GM18873 (cell line): Measurements from ENCODE around the gene RDH16.
"Not testable (repeated sequence)": the region's sequence is repeated elsewhere in the genome, so short reads cannot be mapped to it uniquely, and the experiment has no call there.

ENCODE experiments used
- ATAC-seq: cut with Tn5 transposase; IDR thresholded peaks from one replicate; pipeline ENCODE4 v1.9.1; 2021; ENCODE audit warnings: mild to moderate bottlenecking, moderate library complexity, moderate number of reproducible peaks; ENCODE audit not compliant: unreplicated experiment, low FRiP score

The RDH16 gene

DNA sequence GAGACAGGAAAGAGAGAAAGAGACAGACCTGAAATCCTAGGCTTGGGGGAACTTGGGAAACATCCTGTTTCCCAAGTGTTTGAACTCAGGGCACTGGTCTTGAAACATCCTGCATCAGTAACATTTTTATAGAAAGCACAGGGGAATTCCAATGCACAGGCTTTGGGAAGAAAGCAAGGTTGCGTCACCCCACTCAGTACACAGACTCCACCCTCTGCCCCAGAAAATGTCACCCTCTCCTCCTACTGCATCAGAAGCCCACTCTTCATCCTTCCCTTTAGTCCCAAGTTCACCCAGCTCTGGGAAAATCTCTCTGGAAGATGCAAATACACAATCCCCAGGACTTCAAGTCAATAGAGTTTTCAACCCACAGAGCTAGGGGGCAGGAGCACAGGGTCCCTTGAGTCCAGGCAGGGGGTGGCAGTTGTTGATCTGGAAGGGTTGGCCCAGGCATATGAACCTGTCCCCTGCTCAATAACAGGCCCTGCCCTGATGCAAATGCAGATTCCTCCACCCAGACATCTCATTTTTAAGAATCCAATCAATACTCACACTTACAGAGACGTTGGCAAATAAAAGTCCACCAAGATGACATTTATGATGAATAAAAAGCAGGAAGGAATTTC lies 1.7 kb downstream of the RDH16 start:
- no peak for ATAC-seq

DNA sequence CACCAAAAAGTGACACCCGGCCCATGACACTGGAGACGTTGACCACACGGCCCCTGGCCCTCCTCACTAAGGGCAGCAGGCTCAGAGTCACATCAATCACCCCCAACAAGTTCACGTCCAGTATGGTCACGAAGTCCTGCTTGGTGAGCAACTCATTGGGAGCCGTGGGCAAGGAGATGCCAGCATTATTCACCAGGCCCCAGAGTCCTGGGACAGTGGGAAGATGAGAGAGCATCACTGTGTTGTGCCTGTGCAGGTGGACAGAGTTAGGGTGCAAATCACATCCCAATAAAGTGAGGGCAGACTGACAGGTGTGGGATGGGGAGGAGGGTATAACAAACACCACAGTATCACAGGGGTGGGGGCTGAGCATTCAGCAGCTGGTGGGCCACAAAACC lies 2.5 kb downstream of the RDH16 start:
- no peak for ATAC-seq

DNA sequence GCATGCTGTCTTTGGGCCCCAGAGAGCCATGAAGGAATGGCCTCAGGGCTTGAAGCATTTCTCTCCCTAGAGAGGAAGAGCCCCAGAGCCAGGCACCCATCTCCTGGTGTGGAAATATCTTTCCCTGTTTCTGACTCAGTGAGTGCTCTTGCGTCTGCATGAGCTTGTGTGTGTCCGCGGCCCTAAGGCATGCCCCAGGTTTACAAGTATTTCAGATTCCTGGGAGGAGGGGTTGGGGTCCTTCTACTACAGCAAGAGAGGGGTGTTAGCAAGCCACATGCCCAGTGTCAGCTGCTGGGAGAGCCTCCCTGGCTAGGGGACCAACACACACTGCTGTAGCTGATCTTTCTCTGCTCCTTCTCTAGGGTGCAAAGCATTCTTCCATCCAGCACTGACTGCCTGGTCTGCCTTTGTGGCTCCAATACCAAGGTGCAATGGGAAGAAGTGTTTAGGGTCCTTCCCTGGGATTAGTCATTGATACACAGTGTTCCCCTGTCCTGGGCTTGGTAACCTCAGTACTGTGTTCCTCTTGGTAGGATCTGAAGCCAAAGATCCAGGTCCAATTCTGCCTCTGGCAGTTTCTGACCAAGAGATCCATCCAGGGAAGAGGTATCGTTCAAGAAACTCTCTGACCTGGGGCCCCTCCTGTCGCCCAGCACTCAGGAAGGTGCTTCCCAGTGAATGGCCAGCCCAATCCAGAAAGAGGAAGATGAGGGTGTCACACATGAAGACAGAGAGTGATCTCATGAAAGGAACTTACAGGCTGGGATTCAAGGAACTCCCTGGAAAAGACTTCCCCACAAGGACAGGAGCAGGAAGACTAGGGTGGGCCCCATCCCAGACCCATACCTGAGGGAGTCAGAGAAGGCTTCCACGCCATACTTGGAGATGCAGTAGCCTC lies 3.1 kb downstream of the RDH16 start:
- ATAC-seq = no peak

DNA sequence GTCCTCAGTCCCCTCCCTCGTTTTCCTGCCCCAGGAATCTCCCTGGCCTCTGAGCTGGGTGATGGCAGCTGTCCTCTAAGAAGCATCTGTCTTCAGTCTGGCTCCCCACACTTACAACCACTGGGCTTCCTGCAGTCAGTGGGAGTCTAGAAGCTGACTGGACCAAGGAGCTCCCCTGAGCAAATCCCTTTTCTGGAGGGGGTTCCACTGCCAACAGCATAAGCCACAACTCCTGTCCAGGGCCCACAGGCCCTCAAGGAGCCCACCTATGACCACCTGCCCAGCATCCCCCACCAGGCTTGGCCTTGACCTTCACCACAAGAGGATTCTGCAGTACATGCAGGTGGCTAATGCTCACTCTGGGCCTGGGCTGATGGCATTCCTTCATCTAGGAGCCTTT lies 4.1 kb downstream of the RDH16 start:
- ATAC-seq = no peak

DNA sequence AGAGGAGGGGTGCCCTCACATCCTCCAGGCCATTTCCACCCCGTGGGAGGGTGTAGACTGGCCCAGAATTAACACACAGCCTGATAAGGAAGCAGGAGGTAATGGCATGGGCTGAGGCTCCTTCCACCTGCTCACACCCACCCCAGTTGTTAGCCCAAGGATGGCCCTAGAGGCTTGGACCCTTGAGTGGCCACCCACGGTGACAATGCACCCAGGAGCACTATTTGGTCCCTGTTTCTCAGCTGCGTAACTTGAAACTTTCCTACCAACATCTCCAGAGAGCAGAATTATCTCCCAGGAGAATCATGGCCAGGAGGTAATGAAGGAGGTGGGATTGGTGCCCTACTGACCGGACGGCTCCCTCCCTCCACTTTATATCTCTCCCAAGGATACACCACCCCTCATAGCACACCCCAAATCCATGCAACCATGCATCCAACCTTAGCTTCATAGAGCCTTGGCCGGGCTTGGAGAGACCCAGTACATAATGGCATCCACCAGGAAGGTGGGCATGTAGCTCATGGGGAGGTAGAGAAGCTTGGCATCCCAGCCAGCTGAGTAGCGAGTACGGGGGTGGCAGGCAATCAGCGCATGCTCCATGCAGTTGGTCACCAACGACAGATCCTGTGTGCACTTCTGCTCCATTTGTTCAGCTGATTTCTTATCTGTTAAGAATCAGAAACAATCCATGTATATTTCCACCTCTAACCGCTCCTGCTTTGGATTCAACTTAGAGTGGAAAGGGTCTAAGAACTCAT lies 5.6 kb downstream of the RDH16 start:
- ATAC-seq = no peak

DNA sequence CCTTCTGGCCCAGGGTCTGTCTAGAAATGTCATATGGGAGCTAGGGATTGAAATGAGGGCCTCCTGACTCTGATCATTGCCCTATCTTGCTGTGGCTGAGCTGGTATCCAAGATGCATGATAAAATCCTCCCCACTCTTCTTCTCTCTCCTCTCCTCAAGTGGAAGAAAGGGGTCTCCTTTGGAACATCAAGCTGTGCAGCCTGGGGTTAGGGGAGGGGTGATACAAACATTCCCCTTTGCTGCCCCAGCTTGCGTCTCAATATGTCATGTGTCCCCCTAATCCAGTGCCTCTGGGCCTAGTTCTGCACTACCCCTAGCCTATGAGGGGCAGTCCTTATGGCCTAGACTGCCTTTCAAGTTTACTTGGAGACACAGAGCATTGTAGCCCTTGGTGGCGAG lies 8.5 kb downstream of the RDH16 start:
- ATAC-seq = no peak

DNA sequence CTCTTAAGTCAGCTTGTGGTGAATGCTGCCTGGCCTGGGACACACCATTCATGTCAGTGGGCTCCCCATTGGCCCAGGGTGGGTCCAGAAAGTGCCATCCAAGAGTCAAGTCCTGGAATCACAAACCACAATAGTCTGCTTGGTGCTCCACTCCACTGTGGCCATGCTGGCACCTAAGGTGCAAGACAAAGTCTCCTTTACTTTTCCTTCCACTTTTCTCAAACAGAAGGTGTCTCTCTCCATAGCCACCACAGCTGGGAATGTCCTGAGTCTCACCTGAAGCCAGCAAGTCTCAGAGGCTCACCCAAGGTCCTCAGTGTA lies 9.0 kb downstream of the RDH16 start:
- ATAC-seq = no peak

DNA sequence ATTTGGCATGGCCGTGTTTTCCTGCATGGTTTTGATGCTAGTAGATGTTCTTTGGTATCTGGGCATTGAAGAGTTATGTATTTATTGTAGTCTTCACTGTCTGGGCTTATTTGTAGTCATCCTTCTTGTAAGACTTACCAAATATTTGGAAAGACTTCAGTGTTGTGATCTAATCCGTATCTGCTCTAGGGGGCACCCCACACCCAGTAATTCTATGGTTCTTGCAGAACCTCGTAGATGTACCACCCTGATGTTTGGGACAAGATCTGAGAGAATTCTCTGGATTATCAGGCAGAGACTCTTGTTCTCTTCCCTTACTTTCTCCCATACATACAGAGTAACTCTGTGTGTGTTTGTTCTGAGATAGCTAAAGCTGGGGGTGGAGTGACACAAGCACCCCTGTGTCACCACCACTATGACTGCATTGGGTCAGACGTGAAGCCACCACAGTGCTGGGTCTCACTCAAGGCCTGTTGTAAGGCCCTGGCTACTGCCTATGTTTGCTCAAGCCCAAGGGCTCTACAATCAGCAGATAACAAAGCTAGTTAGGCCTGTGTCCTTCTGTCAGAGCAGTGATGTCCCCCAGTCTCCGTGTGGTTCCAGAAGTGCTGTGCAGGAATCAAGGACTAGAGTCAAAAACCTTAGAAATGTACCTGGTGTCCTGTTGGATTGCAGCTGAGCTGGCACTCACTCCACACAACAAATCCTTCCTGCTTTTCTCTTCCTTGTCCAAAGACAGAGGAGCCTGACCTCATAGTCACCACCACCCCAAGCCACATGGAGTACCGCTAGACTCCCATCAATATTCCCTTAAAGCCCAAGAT lies 9.6 kb downstream of the RDH16 start:
- no peak for ATAC-seq

GRCh38 chr12:56943878-56944277 lies 13.5 kb downstream of the RDH16 start:
- no peak for ATAC-seq

DNA sequence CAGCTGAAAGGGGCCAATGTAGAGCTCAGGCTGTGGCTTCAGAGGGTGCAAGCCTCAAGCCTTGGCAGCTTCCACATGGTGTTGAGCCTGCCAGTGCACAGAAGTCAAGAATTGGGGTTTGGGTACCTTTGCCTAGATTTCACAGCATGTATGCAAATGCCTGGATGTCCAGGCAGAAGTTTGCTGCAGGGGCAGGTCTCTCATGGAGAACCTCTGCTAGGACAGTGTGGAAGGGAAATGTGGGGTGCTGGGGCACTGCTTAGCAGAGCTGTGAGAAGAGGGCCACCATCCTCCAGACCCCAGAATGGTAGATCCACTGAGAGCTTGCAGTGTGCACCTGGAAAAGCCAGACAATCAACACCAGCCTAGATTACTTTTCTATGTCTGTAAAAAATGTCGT lies 14.0 kb downstream of the RDH16 start:
- not testable (repeated sequence) for ATAC-seq

DNA sequence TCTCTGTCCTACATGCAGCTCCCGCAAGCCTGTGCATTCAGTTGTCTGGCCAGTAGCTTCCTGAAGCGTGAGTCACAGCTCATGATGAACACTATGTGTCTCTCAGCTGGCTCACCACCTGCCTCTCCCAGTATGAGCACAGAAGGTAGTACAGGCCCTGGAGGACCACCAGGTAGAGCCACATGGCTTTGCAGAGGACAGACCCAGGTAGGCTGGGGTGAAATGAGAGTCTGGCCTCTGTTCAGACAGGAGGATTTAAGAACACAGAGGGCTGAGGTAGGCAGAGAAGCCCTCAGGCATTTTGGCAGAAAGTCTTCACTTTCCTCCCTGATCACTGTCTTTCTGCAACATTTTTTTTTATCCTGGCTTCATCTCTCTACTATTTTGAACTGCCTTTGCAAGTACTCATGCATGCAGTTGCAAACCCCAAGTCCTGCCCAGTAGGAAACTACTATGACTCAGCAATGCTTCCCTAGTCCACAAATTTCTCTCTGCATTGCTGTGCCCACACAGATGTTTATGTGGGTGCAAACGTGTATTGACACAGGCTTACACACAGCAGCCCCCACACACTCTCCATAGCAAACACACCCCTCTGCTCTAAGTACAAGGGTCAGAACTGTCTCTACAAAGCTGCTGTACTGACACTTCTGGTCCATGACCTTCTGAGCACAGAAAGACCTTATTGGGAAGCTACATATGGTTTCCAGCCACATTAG lies 15.9 kb downstream of the RDH16 start:
- no peak for ATAC-seq

DNA sequence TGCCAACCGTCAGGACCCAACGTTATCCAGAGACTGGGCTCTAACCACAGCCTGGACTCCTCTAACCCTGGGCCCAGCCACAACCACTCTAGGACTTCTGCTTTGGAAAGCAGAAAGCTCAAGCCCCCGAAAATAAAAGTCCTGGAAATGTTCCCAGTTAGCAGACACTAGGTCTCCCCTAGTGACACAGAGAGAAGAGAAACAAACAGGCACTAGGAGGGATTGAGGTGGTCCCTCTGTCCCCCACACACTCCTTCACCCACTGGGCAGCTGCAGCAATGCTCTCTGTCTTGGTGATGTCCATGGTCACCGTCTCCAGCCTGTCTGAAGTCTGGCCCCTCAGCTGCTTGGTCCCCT lies 16.5 kb downstream of the RDH16 start:
- ATAC-seq = not testable (repeated sequence)

DNA sequence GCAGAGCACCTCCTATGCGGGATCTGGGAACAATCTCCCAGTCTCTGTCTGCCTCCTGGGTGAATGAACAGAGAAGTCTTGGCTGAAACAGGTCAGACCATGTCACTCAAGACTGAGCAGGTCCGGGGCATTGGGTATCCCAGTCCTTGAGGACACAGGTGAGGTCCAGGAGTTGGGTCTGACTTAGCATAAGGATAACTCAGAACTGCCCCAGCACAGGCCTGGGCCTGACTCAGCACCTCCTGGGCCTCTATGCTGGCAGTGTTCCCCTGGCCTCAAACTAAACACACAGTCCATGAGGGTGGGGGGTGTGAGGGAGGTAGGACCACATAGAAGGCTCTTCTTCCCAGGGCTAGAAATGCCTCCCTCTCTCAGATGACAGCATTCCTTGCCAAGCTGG lies 21.7 kb downstream of the RDH16 start:
- no peak for ATAC-seq

DNA sequence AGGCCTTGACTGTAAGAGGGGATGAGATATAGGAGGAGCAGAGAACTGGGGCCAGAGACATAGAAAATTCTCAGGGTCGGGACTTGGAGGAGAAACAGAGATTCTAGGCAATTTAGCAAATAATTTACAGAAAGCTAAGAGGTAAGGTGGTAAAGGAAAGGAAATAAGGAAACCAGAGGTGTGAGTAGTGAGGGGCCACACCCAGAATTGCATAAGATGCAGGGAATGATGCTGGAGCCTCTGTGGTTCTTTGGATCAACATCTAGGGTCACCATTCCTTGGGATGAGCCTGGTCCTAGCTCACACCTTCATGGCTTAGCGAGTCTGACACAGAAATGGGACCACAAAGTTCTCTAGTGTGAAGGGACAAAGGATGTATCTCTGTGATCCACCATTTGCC lies 22.3 kb downstream of the RDH16 start:
- no peak for ATAC-seq

DNA sequence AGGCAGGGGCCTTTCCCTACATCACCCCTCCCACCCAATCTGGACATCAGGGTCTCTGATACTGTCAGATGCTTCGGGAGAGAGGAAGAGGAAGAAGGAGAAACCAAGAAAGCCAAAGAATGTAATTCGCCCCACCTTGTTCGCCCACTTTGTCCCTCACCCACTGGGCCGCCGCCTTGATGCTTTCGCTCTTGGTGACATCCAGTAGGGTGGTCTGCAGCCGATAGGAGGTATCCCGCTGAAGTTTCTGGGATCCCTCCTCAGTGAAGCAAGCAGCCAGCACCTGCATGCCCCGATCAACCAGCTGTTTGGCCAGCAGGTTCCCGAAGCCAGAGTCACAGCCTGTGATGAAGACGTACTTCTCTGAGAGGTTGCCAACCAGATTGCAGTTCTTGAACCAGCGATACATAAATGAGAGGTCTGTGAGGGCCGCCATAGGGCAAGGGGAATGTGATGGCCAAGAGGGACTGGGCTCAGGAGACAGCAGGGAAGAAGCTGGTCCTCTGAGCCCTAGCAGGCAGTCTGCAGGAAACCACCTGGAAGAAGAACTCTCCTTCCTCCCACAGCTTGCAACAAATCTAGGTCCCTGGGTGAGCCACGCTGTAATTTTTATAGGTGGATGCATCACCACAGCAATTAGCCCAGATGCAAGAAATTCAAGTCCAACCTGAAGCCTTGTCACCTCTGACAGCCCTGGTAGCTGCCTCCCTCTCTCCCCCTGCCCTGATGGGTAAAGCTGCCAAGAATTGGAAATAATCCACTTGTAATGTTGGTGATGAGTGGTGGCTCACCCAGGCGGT lies 23.4 kb downstream of the RDH16 start, which contains the start of gene SDR9C7:
SDR9C7 (minus strand) TSS at position 583 of the 800 bp plus-strand sequence; CDS start at position 436, 147 bp downstream.
- ATAC-seq = no peak

DNA sequence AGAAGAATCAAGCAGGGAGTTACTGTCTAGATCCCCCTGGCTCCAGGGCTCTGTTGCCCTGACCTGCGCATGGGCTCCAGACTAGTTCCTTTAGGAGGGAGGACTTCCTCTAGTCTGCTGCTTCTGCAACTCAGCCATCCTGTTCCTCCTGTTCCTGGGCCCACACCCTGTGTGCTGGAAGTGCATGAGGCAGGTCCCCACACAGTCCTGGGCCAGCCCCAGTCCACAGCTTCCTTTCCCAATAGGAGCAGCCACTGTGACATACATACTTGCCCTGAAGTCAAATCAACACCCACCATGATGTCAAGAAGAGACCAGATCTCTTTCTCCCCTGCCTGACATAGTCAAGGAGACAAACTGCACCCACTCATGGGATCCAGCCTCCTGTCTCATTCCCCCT lies 24.5 kb downstream of the RDH16 start:
- no peak for ATAC-seq

- ATAC-seq = no peak
Observed at GRCh38 chr12:56932146-56932545, 25.3 kb downstream of the RDH16 start.

GRCh38 chr12:56931474-56931978 lies 25.9 kb downstream of the RDH16 start:
- no peak for ATAC-seq

DNA sequence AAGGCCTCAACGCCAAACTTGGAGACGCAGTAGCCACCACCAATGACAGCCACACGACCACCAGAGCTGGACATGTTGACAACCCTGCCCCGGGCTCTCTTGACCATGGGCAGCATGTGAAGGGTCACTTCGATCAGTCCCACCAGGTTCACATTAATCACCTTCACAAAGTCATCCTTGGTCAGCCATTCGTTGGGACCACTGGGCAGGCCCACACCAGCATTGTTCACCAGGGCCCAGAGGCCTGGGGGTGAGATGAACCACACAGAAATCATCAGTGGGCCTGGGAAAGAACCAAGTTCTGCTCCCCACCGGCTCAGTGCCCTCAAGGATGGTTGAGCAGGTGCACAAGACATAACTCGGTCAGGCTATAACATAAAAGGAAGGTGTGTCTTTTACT lies 27.2 kb downstream of the RDH16 start:
- ATAC-seq = no peak
